ENCODE data around the gene SMARCA5. TPM values are rescaled to one million over a fixed set of nuclear protein-coding genes. Genes with fewer than 3 reads are reported as not detected.

Gene SMARCA5
- total RNA-seq, 1 experiment from 2014 or later, result 107 TPM

DNA sequence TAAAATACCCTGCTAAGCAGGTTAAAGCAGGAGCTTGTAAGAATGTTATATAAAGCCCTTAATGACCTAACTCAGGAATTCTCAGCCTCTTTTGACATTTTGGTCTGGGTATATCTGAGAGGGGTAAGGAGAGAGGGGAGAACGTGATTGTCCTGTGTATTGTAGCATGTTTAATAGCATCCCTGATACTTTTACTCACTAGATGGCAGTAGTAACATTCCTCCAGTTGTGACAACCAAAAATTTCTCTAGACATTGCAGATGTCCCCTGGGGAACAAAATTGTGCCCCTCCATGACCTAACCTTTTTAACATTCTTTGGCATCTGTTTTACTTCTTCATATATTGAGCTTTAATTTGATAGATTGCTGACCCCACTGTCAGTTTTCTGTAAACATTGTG, 17.9 kb downstream of the SMARCA5 start:
- no peak overlapping the region for H3K27ac Mint-ChIP-seq

More for the DNA sequence above, 17.9 kb downstream of the SMARCA5 start:
- Histone ChIP-seq H3K79me1 (ENCODE audit: insufficient read depth, low read depth, low read length, poor library complexity, severe bottlenecking) (no peaks in the 10 kb centered on the region), H3K4ac (ENCODE audit: low read depth, low read length) (no peak overlapping the region), H4K20me1 (ENCODE audit: control insufficient read depth, insufficient read depth, insufficient read length) (no peaks in the 10 kb centered on the region), H3K9me3 (ENCODE audit: control insufficient read depth, low read depth, low read length) (no peaks in the 10 kb centered on the region), H3K23ac (ENCODE audit: insufficient read length, low read depth, low read length) (no peak overlapping the region), H3K23me2 (ENCODE audit: insufficient read length, low read depth, low read length, poor library complexity, severe bottlenecking) (no peaks in the 10 kb centered on the region), H2BK20ac (ENCODE audit: low read depth, low read length, poor library complexity, severe bottlenecking) (no peak overlapping the region), H2AK5ac (ENCODE audit: insufficient read length, low read length) (no peak overlapping the region), H3K9ac (ENCODE audit: extremely low read depth, insufficient read length, low read length) (no peak overlapping the region), H4K8ac (replicated peaks; ENCODE audit: insufficient read length, low read depth, low read length) (no peak overlapping the region), H4K91ac (ENCODE audit: insufficient read length, low read depth, low read length) (no peak overlapping the region), H4K5ac (ENCODE audit: insufficient read length, low read depth, low read length) (no peak overlapping the region), H3K27me3 (ENCODE audit: insufficient read depth, low read length) (no peaks in the 10 kb centered on the region), H2BK15ac (ENCODE audit: low read depth, low read length) (no peak overlapping the region), H3K14ac (ENCODE audit: insufficient read depth, low read length) (no peak overlapping the region), H3K56ac (ENCODE audit: insufficient read length, low read depth, low read length) (no peak overlapping the region), H2BK120ac (ENCODE audit: low read depth, low read length, poor library complexity, severe bottlenecking) (no peak overlapping the region), H3T11ph (ENCODE audit: low read length) (no peak overlapping the region), H3K27ac (ENCODE audit: insufficient read length, low read depth, low read length) (no peak overlapping the region), H2AFZ (ENCODE audit: low read length) (no peak overlapping the region), H3K18ac (ENCODE audit: insufficient read length, low read depth, low read length) (no peak overlapping the region), H2BK5ac (ENCODE audit: insufficient read length, low read length) (no peak overlapping the region), H3K79me2 (ENCODE audit: insufficient read depth, low read length) (no peaks in the 10 kb centered on the region), H3K4me1 (ENCODE audit: insufficient read depth, low read length) (no peaks in the 10 kb centered on the region), H3K4me2 (ENCODE audit: insufficient read depth, insufficient read length, low read length) (no peak overlapping the region), H2BK12ac (ENCODE audit: insufficient read length, low read depth, low read length) (no peak overlapping the region)
- Mint-ChIP-seq H3K4me1 (no peaks in the 10 kb centered on the region), H3K9me3 (no peaks in the 10 kb centered on the region), H3K36me3 (ENCODE audit: insufficient read depth in 1 of 3, low read depth in 3 of 3) (peaks cover 61 to 96% (median 93%) of the 10 kb centered on the region in 3 experiments), H3K4me3 (no peak overlapping the region), H3K27me3 (ENCODE audit: low read depth) (no peaks in the 10 kb centered on the region)
- no peak for DNase-seq
- WGBS (ENCODE audit: extremely low coverage, insufficient read length, low lambda C conversion rate), result no CpG with 5 or more reads among the region's 1 CpG
- TF ChIP-seq, protein P1, sequence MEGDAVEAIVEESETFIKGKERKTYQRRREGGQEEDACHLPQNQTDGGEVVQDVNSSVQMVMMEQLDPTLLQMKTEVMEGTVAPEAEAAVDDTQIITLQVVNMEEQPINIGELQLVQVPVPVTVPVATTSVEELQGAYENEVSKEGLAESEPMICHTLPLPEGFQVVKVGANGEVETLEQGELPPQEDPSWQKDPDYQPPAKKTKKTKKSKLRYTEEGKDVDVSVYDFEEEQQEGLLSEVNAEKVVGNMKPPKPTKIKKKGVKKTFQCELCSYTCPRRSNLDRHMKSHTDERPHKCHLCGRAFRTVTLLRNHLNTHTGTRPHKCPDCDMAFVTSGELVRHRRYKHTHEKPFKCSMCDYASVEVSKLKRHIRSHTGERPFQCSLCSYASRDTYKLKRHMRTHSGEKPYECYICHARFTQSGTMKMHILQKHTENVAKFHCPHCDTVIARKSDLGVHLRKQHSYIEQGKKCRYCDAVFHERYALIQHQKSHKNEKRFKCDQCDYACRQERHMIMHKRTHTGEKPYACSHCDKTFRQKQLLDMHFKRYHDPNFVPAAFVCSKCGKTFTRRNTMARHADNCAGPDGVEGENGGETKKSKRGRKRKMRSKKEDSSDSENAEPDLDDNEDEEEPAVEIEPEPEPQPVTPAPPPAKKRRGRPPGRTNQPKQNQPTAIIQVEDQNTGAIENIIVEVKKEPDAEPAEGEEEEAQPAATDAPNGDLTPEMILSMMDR (conservative IDR thresholded peaks at IDR 0.05), result peak; percentile 49

Data from H9 (cell line).